ENCODE measurements around the gene MYBBP1A.

The MYBBP1A gene

GRCh38 chr17:4512156-4513112, 42.8 kb downstream of the MYBBP1A start:
- no peak overlapping the region for H3K4me3 ChIP-seq (replicated peaks in 1 of 2; ENCODE audit: low read depth in 2 of 2, low read length in 2 of 2)
- TF ChIP-seq CTCF (IDR thresholded peaks at IDR 0.05; ENCODE audit: low read depth, low read length), result no peak
- no peak for DNase-seq (ENCODE audit: low read depth in 2 of 2)

GRCh38 chr17:4511199-4511932, 43.8 kb downstream of the MYBBP1A start:
- no peak for DNase-seq (ENCODE audit: low read depth in 2 of 2)
- TF ChIP-seq CTCF (IDR thresholded peaks at IDR 0.05; ENCODE audit: low read depth, low read length), result no peak
- H3K4me3 ChIP-seq (replicated peaks in 1 of 2; ENCODE audit: low read depth in 2 of 2, low read length in 2 of 2), result no peak overlapping the region

GRCh38 chr17:4510618-4510941, 44.6 kb downstream of the MYBBP1A start:
- TF ChIP-seq CTCF (IDR thresholded peaks at IDR 0.05; ENCODE audit: low read depth, low read length), result no peak
- no peak for DNase-seq (ENCODE audit: low read depth in 2 of 2)
- no peak overlapping the region for H3K4me3 ChIP-seq (replicated peaks in 1 of 2; ENCODE audit: low read depth in 2 of 2, low read length in 2 of 2)

GRCh38 chr17:4509923-4510617, 45.1 kb downstream of the MYBBP1A start:
- H3K4me3 ChIP-seq (replicated peaks in 1 of 2; ENCODE audit: low read depth in 2 of 2, low read length in 2 of 2), result no peak overlapping the region
- no peak for DNase-seq (ENCODE audit: low read depth in 2 of 2)
- no peak for TF ChIP-seq CTCF (IDR thresholded peaks at IDR 0.05; ENCODE audit: low read depth, low read length)

- DNase-seq (ENCODE audit: low read depth in 2 of 2), result no peak
- no peak for TF ChIP-seq CTCF (IDR thresholded peaks at IDR 0.05; ENCODE audit: low read depth, low read length)
- H3K4me3 ChIP-seq (replicated peaks in 1 of 2; ENCODE audit: low read depth in 2 of 2, low read length in 2 of 2), result no peak overlapping the region
Observed at GRCh38 chr17:4509401-4509800, 45.8 kb downstream of the MYBBP1A start.

GRCh38 chr17:4508207-4508606, 47.0 kb downstream of the MYBBP1A start:
- no peak for DNase-seq (ENCODE audit: low read depth in 2 of 2)
- TF ChIP-seq CTCF (IDR thresholded peaks at IDR 0.05; ENCODE audit: low read depth, low read length), result no peak
- no peak overlapping the region for H3K4me3 ChIP-seq (replicated peaks in 1 of 2; ENCODE audit: low read depth in 2 of 2, low read length in 2 of 2)

Data from cardiac fibroblast (primary cell).